H1 (cell line): Measurements from ENCODE around the gene PRDM5. TPM values are rescaled to one million over a fixed set of nuclear protein-coding genes. Genes with fewer than 3 reads are reported as not detected.

Source experiments
- CTCF ChIA-PET: fragments of 300-600 bp; sonication (Branson Sonifier 250); formaldehyde crosslinking; loops from one replicate; lab custom pipeline; 2021; ENCODE audit not compliant: partially characterized antibody; lab: Charles Lee
- POLR2A ChIA-PET: fragments of 300-600 bp; sonication (Branson Sonifier 250); formaldehyde crosslinking; loops from one replicate; lab custom pipeline; 2021; ENCODE audit warnings: inconsistent platforms; ENCODE audit not compliant: partially characterized antibody; lab: Charles Lee
- DNase-seq, 2 experiments: peaks; one replicate each; pipeline versions ENCODE4 v3.0.0 to v3.0.0-alpha.2; 2010 to 2022; ENCODE audit warnings: low spot score in 2 of 2, low read depth in 1 of 2, mixed read lengths in 1 of 2
- FAIRE-seq: peaks from 2 replicates; lab custom pipeline; 2011; peaks lifted over from hg19 to GRCh38; lab: Jason Lieb, UNC
- H2AFZ ChIP-seq: 2 replicates; pipeline ENCODE4 v1.8.1; 2012; ENCODE audit warnings: low read length, inconsistent platforms
- H2AK5ac ChIP-seq: 2 replicates; pipeline ENCODE4 v1.6.1; 2013; ENCODE audit warnings: low read depth, low read length
- H2BK120ac ChIP-seq: replicated peaks from 2 replicates; pipeline ENCODE3; 2013; ENCODE audit warnings: low read depth, low read length, inconsistent platforms
- H2BK12ac ChIP-seq: 2 replicates; pipeline ENCODE4 v1.6.1; 2013; ENCODE audit warnings: low read depth, low read length
- H2BK15ac ChIP-seq: 2 replicates; pipeline ENCODE4 v1.6.1; 2013; ENCODE audit warnings: low read length
- H2BK20ac ChIP-seq: 2 replicates; pipeline ENCODE4 v1.6.1; 2013; ENCODE audit warnings: low read length
- H2BK5ac ChIP-seq: 2 replicates; pipeline ENCODE4 v1.6.1; 2013; ENCODE audit warnings: low read depth, low read length
- H3K14ac ChIP-seq: 2 replicates; pipeline ENCODE4 v1.6.1; 2013; ENCODE audit warnings: inconsistent platforms; ENCODE audit not compliant: insufficient read length
- H3K18ac ChIP-seq: 2 replicates; pipeline ENCODE4 v1.6.1; 2013; ENCODE audit warnings: low read length; ENCODE audit errors: extremely low read depth
- H3K23ac ChIP-seq: 2 replicates; pipeline ENCODE4 v1.6.1; 2013; ENCODE audit warnings: inconsistent platforms; ENCODE audit not compliant: insufficient read length
- H3K23me2 ChIP-seq: 2 replicates; pipeline ENCODE4 v1.6.1; 2013; ENCODE audit warnings: low read depth, low read length
- H3K27ac ChIP-seq: 2 replicates; pipeline ENCODE4 v1.6.1; 2011; ENCODE audit warnings: low read depth, low read length, inconsistent platforms
- H3K27me3 ChIP-seq, 4 experiments: replicated peaks in 1 of 4; 1 replicate in 1 of 4; 2 replicates in 3 of 4; pipeline versions ENCODE4 v1.6.1 to v1.8.1; 2011 to 2013; ENCODE audit warnings: low read length in 3 of 4, mild to moderate bottlenecking in 3 of 4, inconsistent platforms in 2 of 4, mixed read lengths in 2 of 4, moderate library complexity in 1 of 4; ENCODE audit not compliant: control insufficient read depth in 3 of 4, insufficient read depth in 3 of 4; ENCODE audit errors: extremely low read depth in 1 of 4
- H3K36me3 ChIP-seq, 4 experiments: 2 replicates each; pipeline versions ENCODE4 v1.6.1 to v1.8.1; 2011 to 2013; ENCODE audit warnings: mild to moderate bottlenecking in 4 of 4, low read length in 3 of 4, moderate library complexity in 2 of 4, control low read depth in 1 of 4, inconsistent platforms in 1 of 4; ENCODE audit not compliant: insufficient read depth in 4 of 4, control insufficient read depth in 2 of 4
- H3K4ac ChIP-seq: replicated peaks from 2 replicates; pipeline ENCODE3; 2013; ENCODE audit warnings: low read length, low read depth, mixed read lengths, inconsistent platforms; ENCODE audit not compliant: insufficient read length
- H3K4me1 ChIP-seq, 4 experiments: replicated peaks in 1 of 4; 1 replicate in 1 of 4; 2 replicates in 3 of 4; pipeline versions ENCODE4 v1.6.1 to v1.8.1; 2011 to 2013; ENCODE audit warnings: low read length in 3 of 4, inconsistent platforms in 2 of 4, mixed read lengths in 1 of 4; ENCODE audit not compliant: insufficient read depth in 4 of 4, control insufficient read depth in 3 of 4
- H3K4me2 ChIP-seq, 2 experiments: 2 replicates each; pipeline versions ENCODE4 v1.6.1 to v1.8.1; 2011 to 2013; ENCODE audit warnings: low read depth in 2 of 2, low read length in 2 of 2, control low read depth in 1 of 2, inconsistent platforms in 1 of 2, mild to moderate bottlenecking in 1 of 2; ENCODE audit not compliant: insufficient read depth in 1 of 2
- H3K4me3 ChIP-seq, 4 experiments: fragments of 200-600, 300-600 bp in 1 of 4; sonication (generic), shearing (Covaris generic), sonication (Bioruptor Twin) in 1 of 4; 2 replicates each; pipeline versions ENCODE4 v1.5.1 to v1.8.1; 2011 to 2016; ENCODE audit warnings: low read length in 4 of 4, low read depth in 3 of 4, control low read depth in 2 of 4, inconsistent platforms in 2 of 4, mild to moderate bottlenecking in 2 of 4, mixed read lengths in 1 of 4, moderate library complexity in 1 of 4; ENCODE audit not compliant: insufficient read depth in 2 of 4; ENCODE audit errors: extremely low read depth in 1 of 4
- H3K56ac ChIP-seq: replicated peaks from 2 replicates; pipeline ENCODE3; 2013; ENCODE audit warnings: low read depth, mild to moderate bottlenecking, mixed read lengths, low read length, inconsistent platforms; ENCODE audit not compliant: insufficient read length
- H3K79me1 ChIP-seq: 2 replicates; pipeline ENCODE4 v1.6.1; 2013; ENCODE audit warnings: low read depth, low read length, control low read depth
- H3K79me2 ChIP-seq, 2 experiments: 2 replicates each; pipeline versions ENCODE4 v1.6.1 to v1.8.1; 2012 to 2013; ENCODE audit warnings: low read length in 2 of 2, mild to moderate bottlenecking in 2 of 2, inconsistent platforms in 1 of 2; ENCODE audit not compliant: insufficient read depth in 2 of 2, control insufficient read depth in 1 of 2
- H3K9ac ChIP-seq, 4 experiments: replicated peaks in 1 of 4; 1 replicate in 1 of 4; 2 replicates in 3 of 4; pipeline versions ENCODE4 v1.6.1 to v1.8.1; 2011 to 2013; ENCODE audit warnings: low read depth in 3 of 4, low read length in 3 of 4, control low read depth in 2 of 4, mild to moderate bottlenecking in 2 of 4, moderate library complexity in 2 of 4, inconsistent platforms in 1 of 4; ENCODE audit errors: extremely low read depth in 1 of 4
- H3K9me3 ChIP-seq, 2 experiments: 2 replicates each; pipeline versions ENCODE4 v1.6.1 to v1.8.1; 2012 to 2013; ENCODE audit warnings: mild to moderate bottlenecking in 2 of 2, moderate library complexity in 2 of 2, control low read depth in 1 of 2, inconsistent platforms in 1 of 2, low read depth in 1 of 2, low read length in 1 of 2, mixed read lengths in 1 of 2; ENCODE audit not compliant: insufficient read depth in 2 of 2
- H4K20me1 ChIP-seq, 2 experiments: replicated peaks in 1 of 2; 2 replicates each; pipeline versions ENCODE3 to v1.8.1; 2011 to 2013; ENCODE audit warnings: inconsistent platforms in 2 of 2, low read length in 2 of 2, mild to moderate bottlenecking in 1 of 2; ENCODE audit not compliant: insufficient read depth in 2 of 2, control insufficient read depth in 1 of 2
- H4K5ac ChIP-seq: 2 replicates; pipeline ENCODE4 v1.6.1; 2013; ENCODE audit warnings: low read length, low read depth, mixed read lengths, inconsistent platforms; ENCODE audit not compliant: insufficient read length
- H4K8ac ChIP-seq: 2 replicates; pipeline ENCODE4 v1.8.0; 2013; ENCODE audit warnings: mild to moderate bottlenecking, moderate library complexity, low read length, inconsistent platforms; ENCODE audit not compliant: insufficient read depth; ENCODE audit errors: extremely low read depth
- H4K91ac ChIP-seq: replicated peaks from 2 replicates; pipeline ENCODE3; 2013; ENCODE audit warnings: low read length, mixed read lengths, inconsistent platforms; ENCODE audit not compliant: insufficient read length
- E2F6 ChIP-seq: IDR thresholded peaks from 2 replicates; pipeline ENCODE4 v1.6.1; 2012; ENCODE audit warnings: inconsistent platforms
- USF2 ChIP-seq: IDR thresholded peaks from 2 replicates; pipeline ENCODE4 v1.6.1; 2011; ENCODE audit warnings: low read length, improper control_type of control experiment
- WGBS, 2 experiments: shearing (Covaris generic) in 1 of 2; methylation state at CpG; one replicate each; pipeline versions ENCODE4 v1.1.6 to v1.1.7; 2013 to 2015; ENCODE audit warnings: low lambda C conversion rate in 2 of 2, mixed read lengths in 2 of 2, inconsistent platforms in 1 of 2, low coverage in 1 of 2, missing lambda C conversion rate in 1 of 2; ENCODE audit not compliant: insufficient replicate concordance in 2 of 2, insufficient coverage in 1 of 2, insufficient read length in 1 of 2; ENCODE audit errors: extremely low coverage in 1 of 2, missing lambda C conversion rate in 1 of 2; 5-methylcytosine and 5-hydroxymethylcytosine counted together
- polyA plus RNA-seq, 7 experiments: library from polyadenylated mRNA; depleted of rRNA in 3 of 7; stranded (reverse) in 5 of 7; unstranded in 2 of 7; fragments of >200 nt in 5 of 7; fragments of 200-250 nt in 2 of 7; gene quantifications; 1 replicate in 5 of 7; 2 replicates in 1 of 7; 4 replicates in 1 of 7; pipeline versions ENCODE4 v1.2.1 to v1.2.3, GENCODE V29; 2011 to 2013; ENCODE audit warnings: missing spikeins in 2 of 7, mixed read lengths in 2 of 7
- total RNA-seq: library from RNA; stranded (reverse); fragmentation: NEBNext Ultra II Directional; extraction: Animal tissue kit (Norgen Biotek cat#: 25700); gene quantifications from 2 replicates; pipeline ENCODE4 v1.2.1, GENCODE V29; 2021

Gene PRDM5
- total and polyA plus RNA-seq, 2 of the 8 experiments (the other 6 are each of a cell fraction or from before 2014, with no cell fraction given), result 8.2 to 23.4 TPM

GRCh38 chr4:120765260-120765680 is 157.3 kb downstream of the PRDM5 start:
- Histone ChIP-seq H3K4ac (no peak overlapping the region), H3K4me3 (no peak overlapping the region), H2AFZ (no peak overlapping the region), H4K91ac (no peak overlapping the region), H2AK5ac (no peak overlapping the region), H4K20me1 (no peaks in the 10 kb centered on the region), H4K8ac (no peak overlapping the region), H2BK15ac (no peak overlapping the region), H3K18ac (no peak overlapping the region), H3K36me3 (no peaks in the 10 kb centered on the region), H3K14ac (no peak overlapping the region), H2BK5ac (no peak overlapping the region), H3K27ac (no peak overlapping the region), H3K56ac (no peak overlapping the region), H3K23me2 (no peaks in the 10 kb centered on the region), H3K79me2 (no peaks in the 10 kb centered on the region), H3K4me2 (no peak overlapping the region), H3K9ac (no peak overlapping the region), H3K23ac (no peak overlapping the region), H2BK20ac (no peak overlapping the region), H3K79me1 (no peaks in the 10 kb centered on the region), H2BK12ac (no peak overlapping the region), H2BK120ac (no peak overlapping the region), H4K5ac (no peak overlapping the region), H3K27me3 (no peaks in the 10 kb centered on the region), H3K4me1 (no peaks in the 10 kb centered on the region), H3K9me3 (no peaks in the 10 kb centered on the region)
- FAIRE-seq (no peak), DNase-seq (no peak)
- WGBS, 2 experiments, result 87% methylated on average over 4 of the region's 4 CpGs; no CpG with 5 or more reads in 1 of the 2 experiments
- CTCF ChIA-PET, result interaction anchor here (0.6 to 0.8 kb wide), 2 partner anchors 52 to 424 kb away, joined by 3 read pairs; no protein-coding TSS in a partner anchor
- POLR2A ChIA-PET, result no interaction called here
- TF ChIP-seq USF2 (no peak), E2F6 (no peak)
- TF ChIP-seq, all 59 proteins: peak for 0
